ENCODE data around the gene AKR7A3. TPM values are rescaled to one million over a fixed set of nuclear protein-coding genes. Genes with fewer than 3 reads are reported as not detected.
"Not testable (repeated sequence)": the region's sequence is repeated elsewhere in the genome, so short reads cannot be mapped to it uniquely, and the experiment has no call there.

AKR7A3 gene
- total and polyA plus RNA-seq, 8 donors, result 0.26 to 2.6 (median 1.7) TPM

GRCh38 chr1:19258353-19258752, 30.2 kb downstream of the AKR7A3 start:
- no peak overlapping the region for H3K4me3 ChIP-seq
- ATAC-seq (no peak), DNase-seq (no peak)
- TF ChIP-seq CTCF (IDR thresholded peaks at IDR 0.05), result no peak
- intact Hi-C loops (cut with DNase I), result no loop called here
- H3K27me3 ChIP-seq, result no peaks in the 10 kb centered on the region
- peaks cover 0 to 61% of the 10 kb centered on the region in 2 donors for H3K36me3 ChIP-seq
- H3K27ac ChIP-seq, result no peak overlapping the region
- H3K4me1 ChIP-seq, result peaks cover 0 to 8% of the 10 kb centered on the region in 2 donors
- no peaks in the 10 kb centered on the region for H3K9me3 ChIP-seq

GRCh38 chr1:19257178-19257914, 31.2 kb downstream of the AKR7A3 start:
- no peaks in the 10 kb centered on the region for H3K27me3 ChIP-seq
- intact Hi-C loops (cut with DNase I), result no loop called here

GRCh38 chr1:19256301-19256700, 32.3 kb downstream of the AKR7A3 start:
- H3K27me3 ChIP-seq; ATAC-seq; H3K27ac ChIP-seq; H3K4me3 ChIP-seq; intact Hi-C loops (cut with DNase I); H3K9me3 ChIP-seq; DNase-seq: not testable (repeated sequence)
- peaks cover 11 to 24% of the 10 kb centered on the region in 2 donors for H3K4me1 ChIP-seq
- H3K36me3 ChIP-seq, result peaks cover 0 to 61% of the 10 kb centered on the region in 2 donors

More at GRCh38 chr1:19257178-19257914, 31.2 kb downstream of the AKR7A3 start:
- TF ChIP-seq CTCF (IDR thresholded peaks at IDR 0.05), result no peak
- ATAC-seq (no peak), DNase-seq (peak in 1 of 4 donors; percentile 36)
- no peak overlapping the region for H3K4me3 ChIP-seq
- peaks cover 0 to 61% of the 10 kb centered on the region in 2 donors for H3K36me3 ChIP-seq
- H3K9me3 ChIP-seq, result no peaks in the 10 kb centered on the region
- H3K27ac ChIP-seq, result no peak overlapping the region
- peaks cover 9 to 18% of the 10 kb centered on the region in 2 donors for H3K4me1 ChIP-seq

GRCh38 chr1:19255288-19255687, 33.3 kb downstream of the AKR7A3 start:
- no peak for TF ChIP-seq CTCF (IDR thresholded peaks at IDR 0.05)
- intact Hi-C loops (cut with DNase I), result no loop called here
- no peaks in the 10 kb centered on the region for H3K27me3 ChIP-seq
- peaks cover 18 to 32% of the 10 kb centered on the region in 2 donors for H3K4me1 ChIP-seq
- DNase-seq (no peak), ATAC-seq (no peak)
- no peak overlapping the region for H3K27ac ChIP-seq
- no peaks in the 10 kb centered on the region for H3K9me3 ChIP-seq
- peaks cover 0 to 55% of the 10 kb centered on the region in 2 donors for H3K36me3 ChIP-seq
- H3K4me3 ChIP-seq, result no peak overlapping the region

- Histone ChIP-seq H3K27me3 (no peaks in the 10 kb centered on the region), H3K4me1 (peaks cover 20 to 40% of the 10 kb centered on the region in 2 donors), H3K9me3 (no peaks in the 10 kb centered on the region), H3K27ac (no peak overlapping the region), H3K4me3 (no peak overlapping the region), H3K36me3 (peaks cover 0 to 46% of the 10 kb centered on the region in 2 donors)
- TF ChIP-seq CTCF (IDR thresholded peaks at IDR 0.05), result no peak
- intact Hi-C loops (cut with DNase I), result no loop called here
- ATAC-seq (no peak), DNase-seq (no peak)
These were observed 34.2 kb downstream of the AKR7A3 start for GRCh38 chr1:19254416-19254815.
